Astrocyte of the cerebellum (primary cell): ENCODE results near the gene ENPP7.

Experiments used
- DNase-seq: peaks from one replicate; pipeline ENCODE4 v3.0.0-alpha.2; 2011; ENCODE audit warnings: low read depth
- H3K4me3 ChIP-seq: 2 replicates; pipeline ENCODE4 v1.5.1; 2011; ENCODE audit warnings: mild to moderate bottlenecking, low read depth, low read length, moderate library complexity
- CTCF ChIP-seq: IDR thresholded peaks from 2 replicates; pipeline ENCODE4 v1.5.1; 2012; ENCODE audit warnings: low read length, low read depth, moderate library complexity, mild to moderate bottlenecking; ENCODE audit errors: missing control alignments
- in situ Hi-C: cut with HindIII; loops from 2 replicates; pipeline ENCODE4 v1.10.0; 2017; ENCODE audit warnings: low sequenced_read_pairs

ENPP7 gene

GRCh38 chr17:79730437-79730768 is 340 bp upstream of the ENPP7 start:
- H3K4me3 ChIP-seq, result no peak overlapping the region
- no peak for DNase-seq
- in situ Hi-C loops, result no loop called here
- TF ChIP-seq CTCF, result no peak

GRCh38 chr17:79732254-79732653 is 1.5 kb downstream of the ENPP7 start:
- DNase-seq, result no peak
- in situ Hi-C loops, result no loop called here
- H3K4me3 ChIP-seq, result no peak overlapping the region
- TF ChIP-seq CTCF, result no peak

- in situ Hi-C loops, result no loop called here
- DNase-seq, result no peak
- TF ChIP-seq CTCF, result no peak
These were observed 2.3 kb downstream of the ENPP7 start for GRCh38 chr17:79732804-79733691.

GRCh38 chr17:79733692-79734070 is 2.9 kb downstream of the ENPP7 start:
- no peak for TF ChIP-seq CTCF
- no peak overlapping the region for H3K4me3 ChIP-seq
- no peak for DNase-seq
- in situ Hi-C loops, result no loop called here

More at GRCh38 chr17:79732804-79733691, 2.3 kb downstream of the ENPP7 start:
- H3K4me3 ChIP-seq, result no peak overlapping the region

- in situ Hi-C loops, result no loop called here
- no peak for DNase-seq
- H3K4me3 ChIP-seq, result no peak overlapping the region
- TF ChIP-seq CTCF, result no peak
These were observed 4.4 kb downstream of the ENPP7 start for GRCh38 chr17:79735096-79735495.

- TF ChIP-seq CTCF, result no peak
- DNase-seq, result no peak
- H3K4me3 ChIP-seq, result no peak overlapping the region
- in situ Hi-C loops, result no loop called here
These were observed 6.5 kb downstream of the ENPP7 start for GRCh38 chr17:79737046-79737921.
